Tibial artery (tissue), 4 donors: Measurements from ENCODE around the gene CRYBA4.
A peak's percentile ranks its signal among the peaks of the same experiment; 100 is the strongest.

ENCODE experiments used
- DNase-seq, 2 donors: peaks; one replicate each; pipeline ENCODE4 v3.0.0-alpha.2; 2019
- H3K27ac ChIP-seq, 2 donors: fragments of 200-600 bp; sonication (generic) in 1 of 2; 1 replicate in 1 of 2; 2 replicates in 1 of 2; pipeline ENCODE4 v1.5.1; 2018 to 2019; ENCODE audit warnings: mild to moderate bottlenecking in 1 of 2
- H3K27me3 ChIP-seq, 2 donors: fragments of 200-600 bp; sonication (generic) in 1 of 2; one replicate each; pipeline versions ENCODE4 v1.5.1 to v1.6.0; 2016 to 2019
- H3K36me3 ChIP-seq, 3 donors: fragments of 200-600 bp; sonication (generic) in 2 of 3; one replicate each; pipeline ENCODE4 v1.5.1; 2016 to 2019; ENCODE audit warnings: mild to moderate bottlenecking in 2 of 3
- H3K4me1 ChIP-seq, 4 donors: fragments of 200-600 bp; sonication (generic) in 2 of 4; 1 replicate in 3 of 4; 2 replicates in 1 of 4; pipeline ENCODE4 v1.5.1; 2016 to 2019
- H3K4me3 ChIP-seq, 2 donors: fragments of 200-600 bp; sonication (generic) in 1 of 2; 1 replicate in 1 of 2; 2 replicates in 1 of 2; pipeline ENCODE4 v1.5.1; 2018 to 2019; ENCODE audit warnings: mild to moderate bottlenecking in 2 of 2
- H3K9me3 ChIP-seq, 3 donors: fragments of 200-600 bp; sonication (generic) in 1 of 3; one replicate each; pipeline ENCODE4 v1.5.1; 2016 to 2019
- CTCF ChIP-seq, 2 experiments: fragments of 200-600 bp in 1 of 2; fragments of 450-650 bp in 1 of 2; IDR thresholded peaks; one replicate each; pipeline ENCODE4 v1.5.1; 2017 to 2019; ENCODE audit warnings: antibody characterized with exemption in 2 of 2, mild to moderate bottlenecking in 1 of 2, moderate library complexity in 1 of 2
- intact Hi-C: fragments of 100-400 bp; cut with DNase I; formaldehyde crosslinking; loops from one replicate; pipeline ENCODE4 v1.15.0; 2023; ENCODE audit warnings: low total_unique reads

Gene CRYBA4

GRCh38 chr22:26665813-26666231 lies 44.1 kb downstream of the CRYBA4 start:
- Histone ChIP-seq H3K36me3 (no peaks in the 10 kb centered on the region), H3K4me1 (no peaks in the 10 kb centered on the region), H3K27me3 (peaks cover 0 to 53% of the 10 kb centered on the region in 2 donors), H3K4me3 (no peak overlapping the region), H3K27ac (no peak overlapping the region), H3K9me3 (no peaks in the 10 kb centered on the region)
- intact Hi-C loops = no loop called here
- DNase-seq = no peak
- no peak for TF ChIP-seq CTCF (IDR thresholded peaks at IDR 0.05)

GRCh38 chr22:26667140-26667539 lies 45.4 kb downstream of the CRYBA4 start:
- Histone ChIP-seq H3K4me1 (peaks cover 0 to 5% (median 2%) of the 10 kb centered on the region in 4 donors), H3K4me3 (no peak overlapping the region), H3K9me3 (no peaks in the 10 kb centered on the region), H3K27me3 (peaks cover 0 to 43% of the 10 kb centered on the region in 2 donors), H3K27ac (no peak overlapping the region), H3K36me3 (no peaks in the 10 kb centered on the region)
- intact Hi-C loops = no loop called here
- TF ChIP-seq CTCF (IDR thresholded peaks at IDR 0.05) = no peak
- DNase-seq = no peak

GRCh38 chr22:26669060-26669481 lies 47.3 kb downstream of the CRYBA4 start:
- Histone ChIP-seq H3K36me3 (no peaks in the 10 kb centered on the region), H3K4me3 (no peak overlapping the region)

GRCh38 chr22:26670459-26670858 lies 48.7 kb downstream of the CRYBA4 start:
- no peak overlapping the region for H3K27ac ChIP-seq
- peaks cover 0 to 25% of the 10 kb centered on the region in 2 donors for H3K27me3 ChIP-seq
- no peak overlapping the region for H3K4me3 ChIP-seq
- no peak for TF ChIP-seq CTCF (IDR thresholded peaks at IDR 0.05)
- no peaks in the 10 kb centered on the region for H3K36me3 ChIP-seq
- no peaks in the 10 kb centered on the region for H3K9me3 ChIP-seq
- no peak for DNase-seq
- H3K4me1 ChIP-seq = peaks cover 0 to 28% (median 21%) of the 10 kb centered on the region in 4 donors
- intact Hi-C loops = no loop called here

More at GRCh38 chr22:26669060-26669481, 47.3 kb downstream of the CRYBA4 start:
- intact Hi-C loops = no loop called here
- DNase-seq = no peak
- Histone ChIP-seq H3K27me3 (peaks cover 0 to 30% of the 10 kb centered on the region in 2 donors), H3K27ac (no peak overlapping the region), H3K4me1 (peaks cover 0 to 17% (median 12%) of the 10 kb centered on the region in 4 donors), H3K9me3 (no peaks in the 10 kb centered on the region)
- no peak for TF ChIP-seq CTCF (IDR thresholded peaks at IDR 0.05)

GRCh38 chr22:26671317-26672059 lies 49.7 kb downstream of the CRYBA4 start:
- no peak for TF ChIP-seq CTCF (IDR thresholded peaks at IDR 0.05)
- Histone ChIP-seq H3K27ac (peak overlapping the region; percentile 90 to 97), H3K27me3 (peaks cover 0 to 20% of the 10 kb centered on the region in 2 donors), H3K36me3 (no peaks in the 10 kb centered on the region), H3K4me3 (no peak overlapping the region), H3K9me3 (no peaks in the 10 kb centered on the region), H3K4me1 (peaks cover 0 to 30% (median 23%) of the 10 kb centered on the region in 4 donors)
- intact Hi-C loops = no loop called here
- DNase-seq = peak; percentile 40 to 78
